ENCODE results near the gene CCDC117.
A peak's percentile ranks its signal among the peaks of the same experiment; 100 is the strongest.

- TF ChIP-seq, protein P1, sequence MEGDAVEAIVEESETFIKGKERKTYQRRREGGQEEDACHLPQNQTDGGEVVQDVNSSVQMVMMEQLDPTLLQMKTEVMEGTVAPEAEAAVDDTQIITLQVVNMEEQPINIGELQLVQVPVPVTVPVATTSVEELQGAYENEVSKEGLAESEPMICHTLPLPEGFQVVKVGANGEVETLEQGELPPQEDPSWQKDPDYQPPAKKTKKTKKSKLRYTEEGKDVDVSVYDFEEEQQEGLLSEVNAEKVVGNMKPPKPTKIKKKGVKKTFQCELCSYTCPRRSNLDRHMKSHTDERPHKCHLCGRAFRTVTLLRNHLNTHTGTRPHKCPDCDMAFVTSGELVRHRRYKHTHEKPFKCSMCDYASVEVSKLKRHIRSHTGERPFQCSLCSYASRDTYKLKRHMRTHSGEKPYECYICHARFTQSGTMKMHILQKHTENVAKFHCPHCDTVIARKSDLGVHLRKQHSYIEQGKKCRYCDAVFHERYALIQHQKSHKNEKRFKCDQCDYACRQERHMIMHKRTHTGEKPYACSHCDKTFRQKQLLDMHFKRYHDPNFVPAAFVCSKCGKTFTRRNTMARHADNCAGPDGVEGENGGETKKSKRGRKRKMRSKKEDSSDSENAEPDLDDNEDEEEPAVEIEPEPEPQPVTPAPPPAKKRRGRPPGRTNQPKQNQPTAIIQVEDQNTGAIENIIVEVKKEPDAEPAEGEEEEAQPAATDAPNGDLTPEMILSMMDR (IDR thresholded peaks at IDR 0.05) = peak; percentile 95 to 98 (median 96)
- TF ChIP-seq POLR2A (IDR thresholded peaks at IDR 0.05) (no peak), POLR2AphosphoS5 (IDR thresholded peaks at IDR 0.05) (peak in 1 of 4 donors; percentile 23)
These were observed 57.1 kb downstream of the CCDC117 start for GRCh38 chr22:28829358-28830181.
